HAP-1 (cell line): ENCODE data around the gene ISG20L2.

ENCODE experiments used
- DNase-seq, 2 experiments: peaks; one replicate each; pipeline ENCODE4 v3.0.0-alpha.2; 2016 to 2020; ENCODE audit warnings: low spot score in 2 of 2
- H3K27me3 ChIP-seq: fragments of 250-450 bp; sonication (Bioruptor Pico); 2 replicates; pipeline ENCODE4 v1.5.1; 2020; ENCODE audit warnings: low read depth, mild to moderate bottlenecking, moderate library complexity
- H3K36me3 ChIP-seq: fragments of 250-450 bp; sonication (Bioruptor Pico); replicated peaks from 2 replicates; pipeline ENCODE4 v1.5.1; 2020; ENCODE audit warnings: mild to moderate bottlenecking
- H3K4me1 ChIP-seq: fragments of 250-450 bp; sonication (Bioruptor Pico); 2 replicates; pipeline ENCODE4 v1.5.1; 2020; ENCODE audit warnings: mild to moderate bottlenecking
- H3K4me3 ChIP-seq: fragments of 250-450 bp; sonication (Bioruptor Pico); 2 replicates; pipeline ENCODE4 v1.5.1; 2020; ENCODE audit warnings: mild to moderate bottlenecking, moderate library complexity
- H3K9me3 ChIP-seq: fragments of 250-450 bp; sonication (Bioruptor Pico); 2 replicates; pipeline ENCODE4 v1.5.1; 2020; ENCODE audit warnings: mild to moderate bottlenecking, moderate library complexity
- in situ Hi-C: fragments of 300-500 bp; cut with MboI; formaldehyde crosslinking; loops from 3 replicates; pipeline ENCODE4 v1.14.3; 2020; ENCODE audit warnings: low sequenced_read_pairs, inconsistent platforms, mixed read lengths

Gene ISG20L2

GRCh38 chr1:156691665-156692440, 36.7 kb downstream of the ISG20L2 start:
- Histone ChIP-seq H3K4me3 (no peak overlapping the region), H3K27me3 (no peaks in the 10 kb centered on the region), H3K9me3 (no peaks in the 10 kb centered on the region), H3K4me1 (peaks cover 28% of the 10 kb centered on the region), H3K36me3 (no peaks in the 10 kb centered on the region)
- in situ Hi-C loops = no loop called here
- DNase-seq = peak in 1 of 2 experiments; percentile 2

GRCh38 chr1:156691191-156691590, 37.4 kb downstream of the ISG20L2 start:
- peaks cover 28% of the 10 kb centered on the region for H3K4me1 ChIP-seq
- no peaks in the 10 kb centered on the region for H3K9me3 ChIP-seq
- no peaks in the 10 kb centered on the region for H3K27me3 ChIP-seq
- no peaks in the 10 kb centered on the region for H3K36me3 ChIP-seq
- peak in 1 of 2 experiments; percentile 2 for DNase-seq
- in situ Hi-C loops = no loop called here
- H3K4me3 ChIP-seq = no peak overlapping the region

GRCh38 chr1:156690675-156691036, 37.9 kb downstream of the ISG20L2 start:
- H3K27me3 ChIP-seq = no peaks in the 10 kb centered on the region
- in situ Hi-C loops = no loop called here
- no peaks in the 10 kb centered on the region for H3K9me3 ChIP-seq
- no peaks in the 10 kb centered on the region for H3K36me3 ChIP-seq
- H3K4me1 ChIP-seq = peaks cover 28% of the 10 kb centered on the region
- no peak overlapping the region for H3K4me3 ChIP-seq
- peak in 1 of 2 experiments; percentile 2 for DNase-seq

- peak in 1 of 2 experiments; percentile 2 for DNase-seq
- Histone ChIP-seq H3K27me3 (no peaks in the 10 kb centered on the region), H3K36me3 (no peaks in the 10 kb centered on the region), H3K4me1 (peaks cover 28% of the 10 kb centered on the region), H3K4me3 (peak overlapping the region; percentile 9), H3K9me3 (no peaks in the 10 kb centered on the region)
- in situ Hi-C loops = no loop called here
These were observed 38.5 kb downstream of the ISG20L2 start for GRCh38 chr1:156689953-156690674.

- peak; percentile 92 for DNase-seq
- H3K4me1 ChIP-seq = peaks cover 28% of the 10 kb centered on the region
- in situ Hi-C loops = no loop called here
- H3K4me3 ChIP-seq = peak overlapping the region; percentile 9
- H3K27me3 ChIP-seq = no peaks in the 10 kb centered on the region
- H3K36me3 ChIP-seq = no peaks in the 10 kb centered on the region
- H3K9me3 ChIP-seq = no peaks in the 10 kb centered on the region
These were observed 39.3 kb downstream of the ISG20L2 start for GRCh38 chr1:156689035-156689952.

GRCh38 chr1:156684227-156684782, 44.3 kb downstream of the ISG20L2 start:
- DNase-seq = no peak
- Histone ChIP-seq H3K9me3 (no peaks in the 10 kb centered on the region), H3K4me3 (no peak overlapping the region), H3K4me1 (peaks cover 5% of the 10 kb centered on the region), H3K36me3 (no peaks in the 10 kb centered on the region), H3K27me3 (peaks cover 11% of the 10 kb centered on the region)
- in situ Hi-C loops = no loop called here

- DNase-seq = no peak
- H3K4me3 ChIP-seq = no peak overlapping the region
- H3K36me3 ChIP-seq = no peaks in the 10 kb centered on the region
- H3K4me1 ChIP-seq = peaks cover 7% of the 10 kb centered on the region
- H3K9me3 ChIP-seq = no peaks in the 10 kb centered on the region
- in situ Hi-C loops = no loop called here
- H3K27me3 ChIP-seq = peaks cover 21% of the 10 kb centered on the region
These were observed 46.2 kb downstream of the ISG20L2 start for GRCh38 chr1:156682166-156682890.

- H3K27me3 ChIP-seq = peaks cover 21% of the 10 kb centered on the region
- in situ Hi-C loops = no loop called here
- no peaks in the 10 kb centered on the region for H3K9me3 ChIP-seq
- DNase-seq = no peak
- H3K4me1 ChIP-seq = peaks cover 11% of the 10 kb centered on the region
- H3K4me3 ChIP-seq = no peak overlapping the region
- no peaks in the 10 kb centered on the region for H3K36me3 ChIP-seq
These were observed 47.2 kb downstream of the ISG20L2 start for GRCh38 chr1:156681196-156681960.

GRCh38 chr1:156680056-156680455, 48.5 kb downstream of the ISG20L2 start:
- in situ Hi-C loops = no loop called here
- Histone ChIP-seq H3K4me3 (no peak overlapping the region), H3K36me3 (no peaks in the 10 kb centered on the region), H3K4me1 (peaks cover 24% of the 10 kb centered on the region), H3K9me3 (no peaks in the 10 kb centered on the region), H3K27me3 (peaks cover 21% of the 10 kb centered on the region)
- DNase-seq = no peak

- Histone ChIP-seq H3K4me3 (peak overlapping the region; percentile 35), H3K27me3 (peaks cover 21% of the 10 kb centered on the region), H3K4me1 (peaks cover 42% of the 10 kb centered on the region), H3K9me3 (no peaks in the 10 kb centered on the region), H3K36me3 (peaks cover 11% of the 10 kb centered on the region)
- DNase-seq = peak; percentile 84 to 86
- in situ Hi-C loops = no loop called here
These were observed 50.7 kb downstream of the ISG20L2 start for GRCh38 chr1:156677616-156678596.

- Histone ChIP-seq H3K9me3 (no peaks in the 10 kb centered on the region), H3K4me3 (peak within 1 kb of the TSS; percentile 35), H3K4me1 (peaks cover 42% of the 10 kb centered on the region), H3K27me3 (peaks cover 21% of the 10 kb centered on the region), H3K36me3 (peaks cover 15% of the 10 kb centered on the region)
- DNase-seq = peak; percentile 93 to 94
- in situ Hi-C loops = no loop called here
These were observed 51.5 kb downstream of the ISG20L2 start, which contains the start of gene NES for GRCh38 chr1:156676820-156677615. Gene NES, minus strand, starts transcription at chr1:156677407. Its CDS starts 143 bp downstream, at chr1:156677264.
